ENCODE results near the gene ATP13A3. TPM values are rescaled to one million over a fixed set of nuclear protein-coding genes. Genes with fewer than 3 reads are reported as not detected.
"Not testable (repeated sequence)": the region's sequence is repeated elsewhere in the genome, so short reads cannot be mapped to it uniquely, and the experiment has no call there.

The ATP13A3 gene
- total and polyA plus RNA-seq, 2 of the 4 experiments (the other 2 are of a cell fraction): 48.1 to 154 TPM

GRCh38 chr3:194535199-194535598 is 48.4 kb upstream of the ATP13A3 start:
- H3K4me1 ChIP-seq (ENCODE audit: control insufficient read depth, insufficient read depth, low read length); dilution Hi-C loops (cut with HindIII; ENCODE audit: low sequenced_read_pairs, unreplicated experiment); H3K79me1 ChIP-seq (ENCODE audit: low read depth in 1 of 2, low read length in 2 of 2); H4K91ac ChIP-seq (ENCODE audit: insufficient read depth, low read depth, low read length); H4K8ac ChIP-seq (ENCODE audit: low read depth in 2 of 2, low read length in 2 of 2); H2AFZ ChIP-seq (replicated peaks; ENCODE audit: low read length, poor library complexity); H4K5ac ChIP-seq (ENCODE audit: low read depth, low read length); ATAC-seq (ENCODE audit: low read depth); H3K4me3 ChIP-seq (ENCODE audit: insufficient read depth, low read depth, low read length); DNase-seq; H3K27me3 ChIP-seq (ENCODE audit: control insufficient read depth, insufficient read depth, low read length); H3K23ac ChIP-seq (ENCODE audit: low read depth, low read length); H3K14ac ChIP-seq (replicated peaks; ENCODE audit: low read depth, low read length); H3K4ac ChIP-seq (ENCODE audit: low read depth, low read length); BruUV-seq (replicated peaks); POLR2A ChIA-PET (ENCODE audit: unreplicated experiment); H3K36me3 ChIP-seq (ENCODE audit: control insufficient read depth, insufficient read depth, low read length); H4K20me1 ChIP-seq (ENCODE audit: insufficient read depth, low read length); H2AK5ac ChIP-seq (ENCODE audit: low read depth, low read length); H2AK9ac ChIP-seq (replicated peaks; ENCODE audit: low read depth, low read length, poor library complexity); H3K9ac ChIP-seq (ENCODE audit: low read depth, low read length); in situ Hi-C loops (cut with MboI; ENCODE audit: low sequenced_read_pairs); CTCF ChIA-PET; H2BK120ac ChIP-seq (ENCODE audit: low read depth, low read length); H3K4me2 ChIP-seq (ENCODE audit: low read depth, low read length); H3K18ac ChIP-seq (ENCODE audit: low read depth, low read length); intact Hi-C loops (cut with micrococcal nuclease); H2BK5ac ChIP-seq (ENCODE audit: low read depth, low read length, poor library complexity, severe bottlenecking); H2BK20ac ChIP-seq (ENCODE audit: low read depth, low read length); H3K9me3 ChIP-seq (ENCODE audit: control insufficient read depth, insufficient read depth, low read length); H2BK15ac ChIP-seq (ENCODE audit: low read depth, low read length); H3K56ac ChIP-seq (ENCODE audit: extremely low read depth, insufficient read depth, low read length); H3K27ac ChIP-seq (ENCODE audit: insufficient read depth, low read length): not testable (repeated sequence)
- 100% methylated on average over 1 of the region's 10 CpGs; no CpG with 5 or more reads in 1 of the 2 experiments for WGBS, 2 experiments (ENCODE audit: extremely low coverage in 2 of 2, insufficient read length in 1 of 2)
- peaks cover 11% of the 10 kb centered on the region; the same call in 1 of the 2 replicates for H3K9me1 ChIP-seq (ENCODE audit: insufficient read depth, low read length)

Data from IMR-90 (cell line).